Prostate gland (tissue), 2 donors: Measurements from ENCODE around the gene C19orf44. TPM values are rescaled to one million over a fixed set of nuclear protein-coding genes. Genes with fewer than 3 reads are reported as not detected.
A peak's percentile ranks its signal among the peaks of the same experiment; 100 is the strongest.
"Not testable (repeated sequence)": the region's sequence is repeated elsewhere in the genome, so short reads cannot be mapped to it uniquely, and the experiment has no call there.

Experiments
- DNase-seq: peaks from one replicate; pipeline ENCODE4 v3.0.0-alpha.2; 2019; ENCODE audit warnings: low spot score
- H3K27ac ChIP-seq, 2 donors: fragments of 200-600 bp; sonication (generic); 2 replicates each; pipeline ENCODE4 v1.5.1; 2017 to 2019
- H3K27me3 ChIP-seq: fragments of 200-600 bp; sonication (generic); replicated peaks from 2 replicates; pipeline ENCODE4 v1.5.1; 2019; ENCODE audit not compliant: insufficient read depth
- H3K36me3 ChIP-seq, 2 donors: fragments of 200-600 bp; sonication (generic); 1 replicate in 1 of 2; 2 replicates in 1 of 2; pipeline versions ENCODE4 v1.5.1 to v1.8.1; 2017 to 2019
- H3K4me1 ChIP-seq: fragments of 200-600 bp; sonication (generic); replicated peaks from 2 replicates; pipeline ENCODE4 v1.5.1; 2019
- H3K4me3 ChIP-seq, 2 donors: fragments of 200-600 bp; sonication (generic); 2 replicates each; pipeline ENCODE4 v1.5.1; 2017 to 2019
- H3K9me3 ChIP-seq: fragments of 200-600 bp; sonication (generic); 2 replicates; pipeline ENCODE4 v1.5.1; 2017
- POLR2A ChIP-seq: fragments of 450-650 bp; IDR thresholded peaks from one replicate; pipeline ENCODE4 v1.6.1; 2016; ENCODE audit warnings: antibody characterized with exemption, mild to moderate bottlenecking
- POLR2AphosphoS5 ChIP-seq: sonication (generic); formaldehyde crosslinking; IDR thresholded peaks from one replicate; pipeline ENCODE4 v1.6.1; 2017; ENCODE audit warnings: antibody characterized with exemption
- WGBS: methylation state at CpG from one replicate; pipeline ENCODE4 v1.1.5; 2018; 5-methylcytosine and 5-hydroxymethylcytosine counted together
- intact Hi-C: fragments of 100-400 bp; cut with DNase I; formaldehyde crosslinking; loops from one replicate; pipeline ENCODE4 v1.14.2; 2022
- total RNA-seq, 2 donors: library from RNA; depleted of rRNA; stranded (reverse); fragments of >200 nt; gene quantifications; one replicate each; pipeline ENCODE4 v1.1.0, GENCODE V29; 2016
- TF ChIP-seq, protein P1 (sequence below), 4 experiments: fragments of 200-600 bp in 2 of 4; fragments of 450-650 bp in 2 of 4; sonication (generic) in 2 of 4; IDR thresholded peaks; 1 replicate in 3 of 4; 2 replicates in 1 of 4; pipeline ENCODE4 v1.5.1; 2016 to 2019; ENCODE audit warnings: antibody characterized with exemption in 4 of 4, mild to moderate bottlenecking in 2 of 4, moderate library complexity in 2 of 4

C19orf44 gene
- total RNA-seq, 2 donors from 2014 or later, result 8.0 to 13.7 TPM

DNA sequence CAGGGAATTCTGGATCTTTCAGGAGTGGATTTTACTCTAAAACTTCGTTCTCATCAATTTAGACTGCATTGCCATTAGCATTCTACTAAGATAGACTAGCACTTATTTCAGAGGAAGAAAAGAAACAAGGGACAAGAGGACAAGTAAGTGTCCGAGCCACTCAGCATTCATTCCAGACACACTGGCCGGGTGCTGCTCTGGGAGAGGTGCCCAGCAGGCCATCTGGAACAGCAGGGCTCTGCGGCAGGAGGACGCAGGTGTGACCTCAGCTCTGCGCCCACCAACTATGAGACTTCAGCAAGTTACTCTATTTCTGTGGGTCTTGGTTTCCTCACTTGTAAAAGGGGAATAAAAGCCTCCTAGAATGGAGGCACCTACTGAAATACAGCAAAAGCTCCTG, 28.6 kb upstream of the C19orf44 start:
- Histone ChIP-seq H3K27ac (no peak overlapping the region), H3K27me3 (no peaks in the 10 kb centered on the region), H3K36me3 (no peaks in the 10 kb centered on the region), H3K4me3 (no peak overlapping the region), H3K9me3 (no peaks in the 10 kb centered on the region), H3K4me1 (peaks cover 7% of the 10 kb centered on the region)
- no peak for DNase-seq
- whole genome bisulfite sequencing, result 73% methylated on average over 6 of the region's 6 CpGs
- intact Hi-C loops, result no loop called here
- TF ChIP-seq POLR2AphosphoS5 (no peak), POLR2A (no peak)
- TF ChIP-seq, protein P1, sequence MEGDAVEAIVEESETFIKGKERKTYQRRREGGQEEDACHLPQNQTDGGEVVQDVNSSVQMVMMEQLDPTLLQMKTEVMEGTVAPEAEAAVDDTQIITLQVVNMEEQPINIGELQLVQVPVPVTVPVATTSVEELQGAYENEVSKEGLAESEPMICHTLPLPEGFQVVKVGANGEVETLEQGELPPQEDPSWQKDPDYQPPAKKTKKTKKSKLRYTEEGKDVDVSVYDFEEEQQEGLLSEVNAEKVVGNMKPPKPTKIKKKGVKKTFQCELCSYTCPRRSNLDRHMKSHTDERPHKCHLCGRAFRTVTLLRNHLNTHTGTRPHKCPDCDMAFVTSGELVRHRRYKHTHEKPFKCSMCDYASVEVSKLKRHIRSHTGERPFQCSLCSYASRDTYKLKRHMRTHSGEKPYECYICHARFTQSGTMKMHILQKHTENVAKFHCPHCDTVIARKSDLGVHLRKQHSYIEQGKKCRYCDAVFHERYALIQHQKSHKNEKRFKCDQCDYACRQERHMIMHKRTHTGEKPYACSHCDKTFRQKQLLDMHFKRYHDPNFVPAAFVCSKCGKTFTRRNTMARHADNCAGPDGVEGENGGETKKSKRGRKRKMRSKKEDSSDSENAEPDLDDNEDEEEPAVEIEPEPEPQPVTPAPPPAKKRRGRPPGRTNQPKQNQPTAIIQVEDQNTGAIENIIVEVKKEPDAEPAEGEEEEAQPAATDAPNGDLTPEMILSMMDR (IDR thresholded peaks at IDR 0.05), result no peak

DNA sequence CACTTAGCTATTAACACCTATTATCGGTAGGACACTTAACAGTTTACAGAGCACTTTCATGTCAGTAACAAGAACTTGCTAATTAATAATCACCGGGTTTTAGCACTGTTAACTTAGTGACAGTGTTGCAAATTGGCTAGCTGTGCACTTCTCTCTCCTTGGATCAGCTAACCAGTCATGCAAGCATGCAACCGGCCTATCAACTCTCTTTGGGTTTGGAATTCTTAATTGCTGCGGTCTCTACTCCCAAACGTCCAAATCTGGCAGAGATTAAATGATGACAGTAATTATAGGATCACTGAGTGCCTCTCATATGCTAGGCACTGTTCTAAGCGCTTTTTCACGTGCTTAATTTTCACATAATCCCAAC, 25.7 kb upstream of the C19orf44 start:
- Histone ChIP-seq H3K4me3 (peak overlapping the region; percentile 78 to 97), H3K27me3 (no peaks in the 10 kb centered on the region), H3K4me1 (peaks cover 4% of the 10 kb centered on the region), H3K36me3 (no peaks in the 10 kb centered on the region), H3K27ac (peak overlapping the region in 1 of 2 donors; percentile 87), H3K9me3 (no peaks in the 10 kb centered on the region)
- DNase-seq, result no peak
- TF ChIP-seq POLR2AphosphoS5 (no peak), POLR2A (no peak)
- TF ChIP-seq, protein P1 (IDR thresholded peaks at IDR 0.05), result no peak
- WGBS, result 12% methylated on average over 7 of the region's 7 CpGs
- intact Hi-C loops, result no loop called here

DNA sequence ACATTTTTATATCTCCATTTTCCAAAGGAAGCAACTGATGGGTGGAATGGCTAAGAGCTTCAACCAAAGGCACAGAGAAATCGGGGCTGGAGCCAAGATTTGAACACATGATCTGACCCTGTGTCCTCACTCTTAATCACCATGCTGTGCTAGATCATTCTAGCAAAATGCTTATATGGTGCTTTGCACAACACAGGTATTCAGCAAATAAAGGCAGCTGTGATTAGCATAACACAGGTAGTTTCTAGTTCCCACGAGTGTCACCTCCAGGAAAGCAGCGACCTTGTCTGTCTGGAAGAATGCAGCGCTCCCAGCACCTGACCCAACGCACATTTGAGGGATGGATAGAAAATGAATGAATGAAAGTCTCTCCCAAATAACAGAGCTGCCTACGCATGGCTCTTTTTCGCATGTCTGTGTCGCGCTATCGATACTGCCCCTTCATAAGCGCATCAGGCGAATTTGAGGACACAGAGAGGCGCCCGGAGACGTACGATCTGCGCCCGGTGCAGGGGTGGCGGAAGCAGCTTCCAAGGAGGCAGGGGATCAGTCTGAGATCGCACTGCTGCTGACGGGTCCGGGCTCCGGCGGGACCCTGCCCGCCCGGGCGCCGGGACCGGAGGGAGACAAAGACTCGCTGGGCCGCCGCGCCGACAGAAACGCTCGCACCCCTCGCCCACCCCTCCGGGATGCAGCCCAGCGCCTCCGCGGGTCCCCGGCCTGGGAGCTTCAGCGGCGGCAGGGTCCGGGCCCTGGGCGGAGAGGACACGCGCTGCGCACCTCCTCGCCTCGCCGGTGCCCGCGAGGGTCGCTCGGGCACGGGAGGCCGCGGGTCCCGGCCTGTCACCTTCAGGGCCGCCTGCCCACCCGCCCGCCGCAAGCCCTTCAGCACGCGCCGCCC, 25.0 kb upstream of the C19orf44 start:
- Histone ChIP-seq H3K4me1 (peaks cover 4% of the 10 kb centered on the region), H3K27me3 (no peaks in the 10 kb centered on the region), H3K9me3 (no peaks in the 10 kb centered on the region), H3K27ac (peak overlapping the region; percentile 61 to 87), H3K36me3 (no peaks in the 10 kb centered on the region), H3K4me3 (peak overlapping the region; percentile 78 to 97)
- intact Hi-C loops, result no loop called here
- TF ChIP-seq, protein P1 (IDR thresholded peaks at IDR 0.05), result no peak
- no peak for TF ChIP-seq POLR2AphosphoS5
- TF ChIP-seq POLR2A, result no peak
- no peak for DNase-seq
- WGBS, result under 1% methylated on average over 37 of the region's 67 CpGs

GRCh38 chr19:16472559-16472899, 23.7 kb upstream of the C19orf44 start:
- H3K36me3 ChIP-seq, intact Hi-C loops, H3K4me1 ChIP-seq, H3K27me3 ChIP-seq, DNase-seq, H3K9me3 ChIP-seq: not testable (repeated sequence)
- peak overlapping the region; percentile 78 to 97 for H3K4me3 ChIP-seq
- H3K27ac ChIP-seq, result peak overlapping the region; percentile 87 to 92
- 69% methylated on average over 2 of the region's 2 CpGs for WGBS

- no peak for TF ChIP-seq POLR2A
- TF ChIP-seq, protein P1 (IDR thresholded peaks at IDR 0.05), result no peak
- no peak for TF ChIP-seq POLR2AphosphoS5
- no peaks in the 10 kb centered on the region for H3K27me3 ChIP-seq
- intact Hi-C loops, result no loop called here
- H3K4me1 ChIP-seq, result peaks cover 4% of the 10 kb centered on the region
- 96% methylated on average over 2 of the region's 2 CpGs for WGBS
- no peak overlapping the region for H3K27ac ChIP-seq
- DNase-seq, result no peak
- no peaks in the 10 kb centered on the region for H3K36me3 ChIP-seq
- H3K4me3 ChIP-seq, result no peak overlapping the region
- H3K9me3 ChIP-seq, result no peaks in the 10 kb centered on the region
These were observed 23.2 kb upstream of the C19orf44 start for GRCh38 chr19:16472992-16473391.
